DOHH2 (cell line): ENCODE results near the gene RPS6KL1.

Experiments used
- H3F3A ChIP-seq: fragments of 200-600 bp; sonication (generic), shearing (Covaris generic); 2 replicates; pipeline ENCODE4 v1.6.0; 2016; ENCODE audit warnings: antibody characterized with exemption, mild to moderate bottlenecking; ENCODE audit not compliant: control insufficient read depth, insufficient read depth
- H3K27ac ChIP-seq: fragments of 200-600 bp; sonication (generic); 2 replicates; pipeline ENCODE4 v1.5.1; 2014; ENCODE audit warnings: low read depth, mild to moderate bottlenecking, low read length, moderate library complexity
- H3K27me3 ChIP-seq: fragments of 200-600 bp; sonication (generic); 2 replicates; pipeline ENCODE4 v1.6.1; 2014; ENCODE audit warnings: mild to moderate bottlenecking, low read length, mixed read lengths; ENCODE audit not compliant: control insufficient read depth
- H3K36me3 ChIP-seq: fragments of 200-600 bp; sonication (generic); 2 replicates; pipeline ENCODE4 v1.6.1; 2014; ENCODE audit warnings: mild to moderate bottlenecking, low read length, moderate library complexity, mixed read lengths; ENCODE audit not compliant: control insufficient read depth
- H3K4me1 ChIP-seq: fragments of 200-600 bp; sonication (generic); 2 replicates; pipeline ENCODE4 v1.6.1; 2014; ENCODE audit warnings: mild to moderate bottlenecking, low read length, mixed read lengths; ENCODE audit not compliant: control insufficient read depth
- H3K4me2 ChIP-seq: fragments of 200-600 bp; sonication (generic); 2 replicates; pipeline ENCODE4 v1.6.0; 2014; ENCODE audit warnings: mild to moderate bottlenecking, low read length, moderate library complexity
- H3K4me3 ChIP-seq: fragments of 200-600 bp; sonication (generic); 2 replicates; pipeline ENCODE4 v1.5.1; 2014; ENCODE audit warnings: mild to moderate bottlenecking, low read length, mixed read lengths
- H3K79me2 ChIP-seq: fragments of 200-600 bp; sonication (generic); 2 replicates; pipeline ENCODE4 v1.6.1; 2014; ENCODE audit warnings: mild to moderate bottlenecking, low read length, mixed read lengths; ENCODE audit not compliant: control insufficient read depth
- H3K9me2 ChIP-seq: fragments of 200-600 bp; sonication (generic); replicated peaks from 2 replicates; pipeline ENCODE4 v1.6.1; 2014; ENCODE audit warnings: mild to moderate bottlenecking, low read length, mixed read lengths; ENCODE audit not compliant: control insufficient read depth
- H3K9me3 ChIP-seq: fragments of 200-600 bp; sonication (generic); 2 replicates; pipeline ENCODE4 v1.6.1; 2014; ENCODE audit warnings: antibody characterized with exemption, low read length, mixed read lengths; ENCODE audit not compliant: control insufficient read depth, insufficient read depth
- H4K20me1 ChIP-seq: fragments of 200-600 bp; sonication (generic); 2 replicates; pipeline ENCODE4 v1.6.0; 2014; ENCODE audit warnings: low read depth, mild to moderate bottlenecking, antibody characterized with exemption, low read length, moderate library complexity; ENCODE audit not compliant: control insufficient read depth, insufficient read depth
- CTCF ChIP-seq: fragments of 200-600 bp; sonication (generic); IDR thresholded peaks from one replicate; pipeline ENCODE4 v1.5.1; 2014; ENCODE audit warnings: antibody characterized with exemption, mild to moderate bottlenecking, low read depth, low read length; ENCODE audit not compliant: poor library complexity, severe bottlenecking
- EZH2phosphoT487 ChIP-seq: fragments of 200-600 bp; sonication (generic); IDR thresholded peaks from 2 replicates; pipeline ENCODE4 v1.6.1; 2017; ENCODE audit warnings: borderline replicate concordance, mild to moderate bottlenecking, antibody characterized with exemption, low read length, moderate library complexity, mixed read lengths

The RPS6KL1 gene

GRCh38 chr14:74905595-74906142, 17.4 kb downstream of the RPS6KL1 start:
- peak; percentile 99 for TF ChIP-seq CTCF
- no peak for TF ChIP-seq EZH2phosphoT487
- H3K9me2 ChIP-seq = no peaks in the 10 kb centered on the region
- no peaks in the 10 kb centered on the region for H3K9me3 ChIP-seq
- peaks cover 24% of the 10 kb centered on the region for H3F3A ChIP-seq
- H3K27ac ChIP-seq = no peak overlapping the region
- no peaks in the 10 kb centered on the region for H3K27me3 ChIP-seq
- peaks cover 33% of the 10 kb centered on the region for H3K4me1 ChIP-seq
- H3K36me3 ChIP-seq = peaks cover 57% of the 10 kb centered on the region
- H4K20me1 ChIP-seq = peaks cover 3% of the 10 kb centered on the region; the same call in 1 of the 2 replicates
- no peak overlapping the region for H3K4me3 ChIP-seq
- H3K79me2 ChIP-seq = no peaks in the 10 kb centered on the region
- no peak overlapping the region for H3K4me2 ChIP-seq

GRCh38 chr14:74904635-74905503, 18.2 kb downstream of the RPS6KL1 start:
- H3K4me3 ChIP-seq = no peak overlapping the region
- no peaks in the 10 kb centered on the region for H3K27me3 ChIP-seq
- H3K4me2 ChIP-seq = no peak overlapping the region
- no peaks in the 10 kb centered on the region for H3K9me3 ChIP-seq
- H3K36me3 ChIP-seq = peaks cover 65% of the 10 kb centered on the region
- no peaks in the 10 kb centered on the region for H3K79me2 ChIP-seq
- peaks cover 24% of the 10 kb centered on the region for H3F3A ChIP-seq
- H3K4me1 ChIP-seq = peaks cover 29% of the 10 kb centered on the region
- H4K20me1 ChIP-seq = peaks cover 3% of the 10 kb centered on the region; the same call in 1 of the 2 replicates
- no peaks in the 10 kb centered on the region for H3K9me2 ChIP-seq
- TF ChIP-seq CTCF = no peak
- no peak for TF ChIP-seq EZH2phosphoT487
- H3K27ac ChIP-seq = no peak overlapping the region

GRCh38 chr14:74902941-74903705, 19.9 kb downstream of the RPS6KL1 start:
- Histone ChIP-seq H3K4me1 (peaks cover 29% of the 10 kb centered on the region), H3K9me2 (no peaks in the 10 kb centered on the region), H3K4me3 (peak overlapping the region; percentile 27; the same call in 1 of the 2 replicates), H3K79me2 (no peaks in the 10 kb centered on the region), H3K4me2 (peak overlapping the region; percentile 49), H3K36me3 (peaks cover 83% of the 10 kb centered on the region), H3K9me3 (no peaks in the 10 kb centered on the region), H3K27me3 (no peaks in the 10 kb centered on the region), H4K20me1 (peaks cover 3% of the 10 kb centered on the region; the same call in 1 of the 2 replicates), H3K27ac (peak overlapping the region; percentile 27; the same call in 1 of the 2 replicates), H3F3A (peaks cover 24% of the 10 kb centered on the region)
- TF ChIP-seq CTCF (no peak), EZH2phosphoT487 (no peak)
